Ecto neural progenitor cell (in vitro differentiated cells): ENCODE results near the gene ACAD10.

ENCODE experiments used
- DNase-seq: peaks from one replicate; pipeline ENCODE4 v3.0.0-alpha.2; 2018; ENCODE audit warnings: low spot score

ACAD10 gene

GRCh38 chr12:111776836-111777344 is 91.0 kb downstream of the ACAD10 start:
- DNase-seq: no peak

- DNase-seq: no peak
Observed at GRCh38 chr12:111777345-111778045, 91.6 kb downstream of the ACAD10 start.

DNA sequence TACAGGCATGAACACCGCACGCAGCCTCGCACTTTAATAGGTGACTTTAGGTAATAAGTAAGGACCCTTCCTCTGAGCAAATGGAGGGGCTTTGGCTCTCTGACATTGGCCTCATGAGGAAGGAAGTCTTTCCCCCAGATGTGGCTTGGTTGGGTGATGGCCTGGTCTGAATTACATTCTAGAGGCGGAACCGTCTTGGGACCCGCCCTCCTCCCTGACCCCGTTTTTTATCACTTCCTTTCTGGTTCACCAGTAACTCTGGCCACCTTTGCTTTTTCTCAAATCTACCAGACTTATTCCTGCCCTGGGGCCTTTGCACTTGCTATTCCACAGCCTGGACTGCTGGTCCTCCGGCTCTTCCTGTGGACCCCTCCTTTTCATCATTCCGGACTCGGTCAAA is 94.3 kb downstream of the ACAD10 start:
- DNase-seq: no peak

DNA sequence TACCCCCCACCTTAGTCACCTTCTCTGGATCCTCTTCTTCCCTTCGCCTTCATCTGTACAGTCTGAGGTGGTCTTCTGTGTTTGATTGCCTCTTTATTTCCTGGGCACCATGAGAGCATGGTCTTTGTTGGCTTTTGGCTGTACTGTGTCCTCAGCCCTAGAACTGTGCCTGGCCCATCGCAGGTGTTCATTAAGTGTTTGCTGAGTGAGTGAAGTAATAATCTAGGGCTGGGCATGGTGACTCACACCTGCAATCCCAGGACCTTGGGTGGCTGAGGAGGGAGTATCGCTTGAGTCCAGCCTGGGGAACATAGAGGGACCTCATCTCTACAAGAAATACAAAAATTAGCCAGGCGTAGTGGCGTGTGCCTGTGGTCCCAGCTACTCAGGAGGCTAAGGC is 94.8 kb downstream of the ACAD10 start:
- no peak for DNase-seq

- DNase-seq: no peak
Observed at GRCh38 chr12:111781085-111781658, 95.3 kb downstream of the ACAD10 start.

- no peak for DNase-seq
Observed at GRCh38 chr12:111783046-111783445, 97.2 kb downstream of the ACAD10 start.

DNA sequence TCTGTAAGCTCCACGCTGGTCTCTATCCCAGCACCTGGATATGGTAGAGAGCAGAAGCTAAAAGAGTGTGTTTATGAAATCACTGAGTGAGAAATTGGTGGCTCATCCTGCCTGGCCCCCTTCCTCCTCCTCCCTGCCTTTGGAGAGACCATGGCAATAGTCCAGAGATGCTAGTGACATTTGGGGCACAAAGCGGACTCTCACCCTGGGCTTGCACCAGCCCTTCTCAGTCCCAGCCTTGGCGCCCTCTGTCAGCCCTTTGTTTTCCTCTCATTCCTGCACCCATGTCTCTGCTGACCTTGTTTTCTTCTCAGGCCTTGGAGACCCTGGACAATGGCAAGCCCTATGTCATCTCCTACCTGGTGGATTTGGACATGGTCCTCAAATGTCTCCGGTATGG is 99.1 kb downstream of the ACAD10 start:
- no peak for DNase-seq

DNA sequence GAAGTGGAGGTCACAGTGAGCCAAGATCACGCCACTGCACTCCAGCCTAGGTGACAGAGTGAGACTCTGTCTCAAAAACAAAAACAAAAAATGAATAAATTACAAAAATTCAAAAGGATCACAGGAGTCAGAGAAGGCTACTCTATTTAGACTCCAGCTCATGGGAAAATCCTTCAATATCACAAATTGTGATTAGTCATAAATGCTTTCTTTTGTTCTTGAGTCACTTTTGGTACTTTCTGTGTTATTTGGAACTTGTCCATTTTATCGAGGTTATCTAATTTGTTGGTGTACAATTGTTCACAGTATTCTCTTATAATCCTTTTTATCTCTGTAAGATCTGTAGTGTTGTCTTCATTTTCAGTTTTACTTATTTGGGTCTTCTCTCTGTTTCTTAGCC is 99.8 kb downstream of the ACAD10 start:
- no peak for DNase-seq

DNA sequence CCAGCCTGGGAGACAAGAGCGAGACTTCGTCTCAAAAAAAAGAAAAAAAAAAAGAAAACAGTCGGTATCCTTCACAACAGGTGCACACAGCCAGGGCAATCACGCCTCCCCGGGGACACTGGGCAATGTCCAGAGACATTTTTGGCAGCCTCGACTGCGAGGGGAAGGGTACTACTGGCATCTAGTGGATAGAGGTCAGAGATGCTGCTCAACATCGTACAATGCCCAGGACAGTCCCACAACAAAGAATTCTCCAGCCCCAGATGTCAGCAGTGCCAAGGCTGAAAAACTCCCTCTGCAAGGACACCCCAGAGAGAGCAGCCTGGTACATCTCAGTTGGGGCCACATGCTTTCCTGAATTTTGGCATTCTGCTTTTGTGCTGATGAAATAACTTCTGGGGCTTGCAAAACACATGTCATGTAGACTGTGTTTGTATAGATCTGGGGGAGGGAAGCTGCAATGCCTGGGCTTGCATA is 102.4 kb downstream of the ACAD10 start:
- DNase-seq: no peak

DNA sequence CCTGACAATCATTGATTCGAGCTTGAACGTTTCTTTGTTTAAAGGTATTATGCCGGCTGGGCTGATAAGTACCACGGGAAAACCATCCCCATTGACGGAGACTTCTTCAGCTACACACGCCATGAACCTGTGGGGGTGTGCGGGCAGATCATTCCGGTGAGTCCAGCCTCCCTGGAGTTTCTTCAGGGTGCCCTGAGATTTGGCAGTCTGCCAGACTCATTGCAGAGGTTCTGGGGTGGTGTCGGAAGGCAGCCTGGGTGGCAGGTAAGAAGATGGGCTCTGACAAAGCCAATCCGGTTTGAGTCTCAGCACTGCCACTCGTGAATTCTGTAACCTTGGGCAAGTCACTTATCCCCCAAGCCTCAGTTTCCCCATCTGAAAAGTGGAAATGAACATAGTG is 103.9 kb downstream of the ACAD10 start:
- no peak for DNase-seq

- no peak for DNase-seq
Observed at GRCh38 chr12:111791507-111791906, 105.7 kb downstream of the ACAD10 start.

DNA sequence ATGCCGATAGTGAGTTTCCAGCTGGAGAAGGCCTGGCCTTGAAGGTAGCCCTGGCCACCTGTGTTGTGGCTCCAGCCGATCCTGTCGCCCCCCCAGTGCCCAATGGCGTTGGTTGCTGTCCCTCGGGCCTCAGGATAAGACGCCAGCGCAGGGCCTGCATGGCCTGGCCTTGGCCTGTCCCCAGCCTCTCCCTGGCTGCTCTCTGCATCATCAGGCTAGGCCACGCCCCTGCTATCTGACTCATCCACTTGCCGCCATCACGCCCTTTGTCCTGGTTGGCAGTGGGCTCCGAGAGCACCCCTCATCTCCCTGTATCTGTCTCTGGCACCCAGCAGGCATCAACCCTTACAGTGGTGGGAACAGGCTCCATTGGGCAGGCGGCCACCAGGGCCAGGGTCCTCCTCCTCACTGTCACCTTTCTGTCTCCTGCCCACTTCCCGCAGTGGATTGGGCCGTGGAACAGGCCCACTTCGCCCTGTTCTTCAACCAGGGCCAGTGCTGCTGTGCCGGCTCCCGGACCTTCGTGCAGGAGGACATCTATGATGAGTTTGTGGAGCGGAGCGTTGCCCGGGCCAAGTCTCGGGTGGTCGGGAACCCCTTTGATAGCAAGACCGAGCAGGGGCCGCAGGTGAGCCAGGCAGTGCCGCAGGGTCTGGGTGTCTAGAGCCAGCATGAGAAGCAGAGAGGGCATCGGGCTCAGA is 106.5 kb downstream of the ACAD10 start:
- no peak for DNase-seq

DNA sequence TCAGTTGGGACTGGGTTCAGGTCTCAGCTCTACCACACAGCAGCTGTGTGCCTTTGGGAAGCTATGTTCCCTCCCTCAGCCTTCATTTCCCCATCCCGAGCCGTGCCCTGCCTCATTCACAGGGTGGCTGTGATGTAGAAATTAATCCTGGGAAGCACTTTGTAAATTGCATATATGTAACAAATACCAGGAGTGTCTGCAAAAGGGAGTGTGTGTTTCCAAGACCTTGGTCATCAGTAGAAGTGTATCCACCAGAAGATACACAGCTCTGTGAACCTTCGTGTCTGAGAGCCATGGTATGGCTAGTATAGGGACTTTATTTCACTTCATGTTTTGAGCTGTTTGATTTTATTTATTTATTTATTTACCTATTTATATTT is 107.0 kb downstream of the ACAD10 start:
- no peak for DNase-seq

DNA sequence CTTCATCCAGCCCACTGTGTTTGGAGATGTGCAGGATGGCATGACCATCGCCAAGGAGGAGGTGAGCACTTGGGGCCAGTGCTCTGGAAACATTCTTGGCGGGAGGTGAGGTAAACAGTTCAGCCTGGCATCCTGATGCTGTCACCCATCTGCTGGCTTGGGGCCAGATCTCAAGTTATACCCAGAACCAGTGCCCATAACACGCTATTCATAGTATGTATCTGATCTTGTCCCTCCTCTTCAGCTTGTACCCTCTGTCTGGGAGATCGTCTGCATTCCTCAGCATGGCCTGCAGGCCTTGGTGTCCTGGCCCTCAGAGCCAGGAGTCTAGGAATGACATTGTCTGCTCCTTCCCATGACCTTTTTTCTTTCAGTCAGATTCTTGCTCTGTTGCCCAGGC is 112.3 kb downstream of the ACAD10 start:
- no peak for DNase-seq

- DNase-seq: no peak
Observed at GRCh38 chr12:111799758-111800157, 113.9 kb downstream of the ACAD10 start.

- no peak for DNase-seq
Observed at GRCh38 chr12:111803038-111803626, 117.3 kb downstream of the ACAD10 start.

DNA sequence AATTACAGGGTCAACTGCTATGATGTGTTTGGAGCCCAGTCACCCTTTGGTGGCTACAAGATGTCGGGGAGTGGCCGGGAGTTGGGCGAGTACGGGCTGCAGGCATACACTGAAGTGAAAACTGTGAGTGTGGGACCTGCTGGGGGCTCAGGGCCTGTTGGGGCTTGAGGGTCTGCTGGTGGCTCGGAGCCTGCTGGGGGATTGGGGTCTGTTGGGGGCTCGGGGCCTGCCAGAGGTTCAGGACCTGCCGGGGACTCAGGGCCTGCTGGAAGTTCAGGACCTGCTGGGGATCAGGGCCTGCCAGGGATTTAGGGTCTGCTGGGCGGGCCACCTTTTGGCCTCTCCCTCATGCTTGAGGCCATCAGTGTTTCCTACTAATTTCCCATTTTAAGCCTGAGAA is 118.0 kb downstream of the ACAD10 start:
- no peak for DNase-seq

- no peak for DNase-seq
Observed at GRCh38 chr12:111806304-111806703, 120.5 kb downstream of the ACAD10 start.
